Stimulated activated CD8-positive, alpha-beta memory T cell treated with anti-CD3 and anti-CD28 coated beads, Interleukin-7, amount 100 ng/mL, for 4 hours (primary cell): ENCODE measurements around the gene CPSF7.
"Not testable (repeated sequence)": the region's sequence is repeated elsewhere in the genome, so short reads cannot be mapped to it uniquely, and the experiment has no call there.

Source experiments
- DNase-seq, 2 donors: peaks; one replicate each; pipeline ENCODE4 v3.0.0-alpha.2; 2020; ENCODE audit warnings: low read depth in 2 of 2

Gene CPSF7

DNA sequence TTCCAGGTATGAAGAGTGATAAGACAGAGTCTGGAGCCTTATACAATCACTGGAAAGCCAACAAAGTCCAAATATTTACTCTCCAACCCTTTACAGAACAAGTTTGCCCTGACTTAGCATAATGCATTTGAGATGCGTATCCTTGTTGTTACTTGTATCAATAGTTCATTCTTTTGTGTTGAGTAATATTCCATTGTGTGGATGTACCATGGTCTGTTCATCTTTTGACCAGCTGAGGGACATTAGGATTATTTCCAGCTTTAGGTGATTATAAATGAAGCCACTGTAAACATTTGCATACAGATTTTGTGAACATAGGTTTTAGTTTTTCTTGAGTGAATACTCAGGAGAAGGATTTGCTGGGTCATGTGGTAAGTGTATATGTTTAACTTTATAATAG, 9.8 kb upstream of the CPSF7 start:
- no peak for DNase-seq

- no peak for DNase-seq
These were observed 7.7 kb upstream of the CPSF7 start for GRCh38 chr11:61437496-61437895.

DNA sequence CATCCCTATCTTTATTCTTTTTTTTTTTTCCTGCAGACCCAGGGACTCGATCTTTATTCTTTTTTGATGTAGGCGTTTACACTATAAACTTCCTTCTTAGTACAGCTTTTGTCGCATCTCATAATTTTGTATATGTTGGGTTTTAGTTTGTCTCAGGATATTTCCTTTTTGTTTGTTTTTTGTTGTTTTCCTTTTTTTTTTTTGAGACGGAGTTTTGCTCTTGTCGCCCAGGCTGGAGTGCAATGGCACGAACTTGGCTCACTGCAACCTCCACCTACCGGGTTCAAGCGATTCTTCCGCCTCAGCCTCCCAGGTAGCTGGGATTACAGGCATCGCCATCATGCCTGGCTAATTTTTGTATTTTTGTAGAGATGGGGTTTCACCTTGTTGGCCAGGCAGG, 1.1 kb upstream of the CPSF7 start:
- not testable (repeated sequence) for DNase-seq

DNA sequence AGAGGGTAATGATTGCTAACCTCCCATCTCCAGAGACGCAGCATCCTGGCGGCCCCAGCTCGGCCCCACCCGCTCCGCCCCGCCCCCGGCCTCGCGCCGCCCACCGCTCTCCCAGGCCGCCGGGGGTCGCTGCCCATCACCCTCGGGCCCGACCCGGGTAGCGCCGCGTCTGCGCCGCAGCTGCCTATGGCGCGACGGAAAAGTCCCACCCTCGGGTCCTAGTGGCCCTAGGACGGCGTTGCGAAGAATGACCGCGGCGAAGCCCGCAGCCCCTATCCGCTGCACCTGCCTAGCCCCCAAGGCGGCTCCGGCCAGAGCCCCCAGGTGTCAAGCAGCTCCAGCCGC, 457 bp downstream of the CPSF7 start:
- peak; percentile 12 to 68 for DNase-seq

DNA sequence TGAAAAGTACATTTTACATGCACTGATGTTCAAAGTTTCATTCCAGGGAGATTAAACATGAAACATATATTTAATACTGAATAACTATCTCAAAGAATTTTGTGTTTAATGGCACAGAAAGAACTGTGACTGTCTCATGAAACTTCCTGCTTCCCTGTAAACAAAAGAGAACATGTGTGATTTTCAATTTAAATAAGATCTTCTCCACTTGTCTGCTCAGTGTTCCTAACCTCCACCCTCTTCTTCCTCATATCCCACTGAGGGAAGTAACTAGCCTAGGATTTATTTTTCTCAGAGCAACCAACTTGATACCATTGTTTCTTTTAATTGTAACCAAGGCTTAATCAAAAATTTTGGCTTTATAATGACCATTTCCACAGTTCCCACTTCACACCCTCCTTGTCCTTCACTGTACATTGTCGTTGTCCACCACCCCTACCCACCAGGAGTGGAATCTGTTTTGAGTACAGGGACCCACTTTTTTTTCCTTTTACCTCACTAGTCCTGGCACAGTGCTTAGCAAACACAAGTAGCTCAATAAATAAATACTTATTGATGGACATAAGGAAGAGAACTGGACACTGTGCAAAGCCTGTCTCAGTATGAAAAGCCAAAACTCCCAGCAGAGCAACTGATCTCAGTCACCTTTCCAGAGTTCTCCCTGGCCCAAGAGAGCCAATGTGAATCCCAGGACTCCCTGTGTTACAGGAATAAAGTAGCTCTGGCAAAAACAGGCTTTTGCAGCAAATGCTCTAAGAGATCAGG, 4.2 kb downstream of the CPSF7 start:
- DNase-seq, result no peak

GRCh38 chr11:61422226-61422625, 7.5 kb downstream of the CPSF7 start:
- DNase-seq, result no peak

- DNase-seq, result no peak
These were observed 11.6 kb downstream of the CPSF7 start for GRCh38 chr11:61418136-61418535.

GRCh38 chr11:61417670-61418069, 12.1 kb downstream of the CPSF7 start:
- DNase-seq, result no peak

DNA sequence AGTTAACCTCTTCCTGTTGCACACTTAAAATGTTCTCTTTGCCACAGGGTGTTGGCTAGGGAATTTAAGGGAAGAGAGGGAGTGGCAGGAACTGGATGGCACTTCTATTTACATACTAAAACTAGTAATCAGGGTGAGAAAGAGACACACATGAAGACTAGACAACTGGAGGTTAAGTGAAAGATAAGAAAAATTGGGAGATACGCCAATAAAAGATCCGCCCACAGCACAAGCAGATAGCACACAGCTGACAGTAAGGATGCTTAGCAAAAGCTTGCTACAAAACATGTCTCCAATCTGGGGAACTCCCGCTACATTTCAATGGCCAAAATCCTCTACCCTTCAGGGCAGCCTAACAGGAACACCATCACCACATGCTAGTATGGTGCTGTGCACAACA, 12.8 kb downstream of the CPSF7 start:
- no peak for DNase-seq

- no peak for DNase-seq
These were observed 14.4 kb downstream of the CPSF7 start for GRCh38 chr11:61415381-61415780.

DNA sequence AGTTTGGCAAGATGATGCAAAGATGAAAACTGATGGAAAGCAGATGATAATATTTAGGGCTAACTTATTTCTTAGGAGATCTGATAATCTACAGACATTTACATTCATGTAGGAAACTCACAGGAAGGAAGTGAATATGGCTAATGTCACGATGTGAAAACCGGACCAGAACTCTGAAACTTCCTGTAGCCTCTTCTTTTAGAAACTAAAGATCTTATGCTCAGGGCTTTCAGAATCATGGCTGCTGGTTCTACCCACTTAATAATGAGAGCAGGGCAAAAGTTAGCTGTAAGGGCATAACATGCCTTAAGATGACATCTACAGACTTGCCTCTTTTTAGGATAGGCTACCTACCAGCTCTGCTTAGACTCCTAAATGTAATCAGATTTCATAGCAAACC, 15.2 kb downstream of the CPSF7 start:
- DNase-seq, result no peak

DNA sequence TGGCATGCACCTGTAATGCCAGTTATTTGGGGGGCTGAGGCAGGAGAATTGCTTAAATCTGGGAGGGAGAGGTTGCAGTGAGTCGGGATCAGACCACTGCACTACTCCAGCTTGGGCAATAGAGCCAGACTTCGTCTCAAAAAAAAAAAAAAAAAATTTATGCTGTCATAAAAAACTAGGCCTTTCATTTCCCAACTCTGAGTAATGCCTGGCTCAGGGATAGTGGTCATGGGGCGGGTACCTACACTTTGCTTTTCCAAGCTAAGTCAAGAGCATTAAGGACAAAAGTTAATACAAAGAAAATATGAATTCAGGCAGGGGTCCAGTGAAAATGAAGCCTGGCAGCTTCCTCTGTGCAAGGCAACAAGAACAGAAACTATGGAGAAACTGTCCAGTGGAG, 16.3 kb downstream of the CPSF7 start:
- DNase-seq, result no peak

- DNase-seq, result no peak
These were observed 18.2 kb downstream of the CPSF7 start for GRCh38 chr11:61411589-61411988.

- DNase-seq, result no peak
These were observed 22.6 kb downstream of the CPSF7 start for GRCh38 chr11:61406991-61407728.

DNA sequence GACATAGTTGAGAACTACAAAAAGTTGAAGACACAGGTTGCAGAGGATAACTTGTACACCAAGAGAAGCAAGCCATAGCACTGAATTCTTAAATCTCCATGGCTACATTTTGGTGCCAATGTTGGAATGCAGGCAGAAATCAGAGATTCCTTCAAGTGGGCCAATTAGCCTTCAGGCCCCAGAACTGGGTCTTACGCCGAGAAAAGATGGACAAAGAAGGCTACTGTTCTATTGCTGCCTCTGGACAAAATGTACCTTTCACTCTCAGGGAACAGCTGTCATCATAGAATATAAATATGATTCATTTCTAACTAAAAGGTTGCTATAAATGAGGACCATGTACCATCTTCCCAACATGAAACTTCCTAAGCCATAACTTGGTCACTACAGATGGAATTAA, 23.7 kb downstream of the CPSF7 start:
- DNase-seq, result no peak

DNA sequence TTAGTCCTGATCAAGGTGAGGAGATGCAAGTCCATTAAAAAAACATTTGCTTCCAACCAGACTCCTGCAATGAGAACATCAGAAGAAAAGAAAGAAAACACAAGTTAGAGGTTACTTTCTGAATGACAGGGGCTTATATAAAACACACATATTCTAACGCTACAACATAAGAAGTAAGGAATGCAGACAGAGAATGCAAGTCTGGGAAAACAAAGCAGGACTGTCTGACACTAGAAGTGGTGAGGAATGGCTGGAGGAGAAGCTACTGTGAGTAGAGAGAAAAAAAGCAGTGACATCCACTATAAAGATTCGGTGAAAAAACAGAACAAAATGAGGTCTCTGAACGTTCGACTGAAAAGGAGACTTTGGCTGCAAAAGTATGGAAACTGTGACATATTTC, 25.1 kb downstream of the CPSF7 start:
- no peak for DNase-seq

GRCh38 chr11:61404103-61404502, 25.7 kb downstream of the CPSF7 start:
- no peak for DNase-seq

DNA sequence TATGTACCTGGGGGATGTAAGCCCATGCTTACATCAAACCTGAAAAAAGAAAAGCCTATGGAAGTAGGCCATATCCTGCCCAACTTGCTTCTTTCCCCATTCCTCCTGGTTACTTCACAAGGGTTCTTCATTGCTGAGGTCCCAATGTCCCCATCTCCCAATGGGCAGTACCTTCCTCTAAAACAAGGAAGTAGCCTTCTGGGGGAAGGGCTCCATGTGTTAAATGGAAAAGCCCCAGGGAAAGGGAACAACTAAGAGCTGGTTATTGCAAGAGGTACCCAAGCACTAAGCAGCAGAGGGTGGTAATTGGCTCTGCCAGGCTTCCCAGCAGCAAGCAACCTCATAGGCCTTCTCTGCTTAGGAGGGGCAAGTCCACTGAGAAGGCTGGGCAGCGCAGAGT, 26.1 kb downstream of the CPSF7 start:
- DNase-seq, result no peak

- DNase-seq, result no peak
These were observed 28.2 kb downstream of the CPSF7 start for GRCh38 chr11:61401573-61401972.

- DNase-seq, result no peak
These were observed 28.6 kb downstream of the CPSF7 start for GRCh38 chr11:61401173-61401572.

- no peak for DNase-seq
These were observed 36.7 kb downstream of the CPSF7 start for GRCh38 chr11:61392981-61393595.

- DNase-seq, result no peak
These were observed 39.6 kb downstream of the CPSF7 start for GRCh38 chr11:61390161-61390560.
